IPS-18c (cell line): ENCODE data around the gene SERPINA1.
"Not testable (repeated sequence)": the region's sequence is repeated elsewhere in the genome, so short reads cannot be mapped to it uniquely, and the experiment has no call there.

Experiments
- H3K4me3 ChIP-seq: 2 replicates; pipeline ENCODE4 v1.7.0; 2013; ENCODE audit warnings: low read depth, mild to moderate bottlenecking, low read length, moderate library complexity; ENCODE audit not compliant: insufficient read depth
- H3K9me3 ChIP-seq: one replicate; pipeline ENCODE4 v1.6.1; 2013; ENCODE audit warnings: mild to moderate bottlenecking, low read length, moderate library complexity; ENCODE audit not compliant: control insufficient read depth, insufficient read depth

The SERPINA1 gene

GRCh38 chr14:94366146-94366915 is 22.1 kb downstream of the SERPINA1 start, which contains the start of gene SERPINA2:
TSS of gene SERPINA2 (minus strand) at chr14:94366698.
- no peak within 1 kb of the TSS for H3K4me3 ChIP-seq

GRCh38 chr14:94365624-94366023 is 22.8 kb downstream of the SERPINA1 start:
- H3K4me3 ChIP-seq: no peak overlapping the region
- H3K9me3 ChIP-seq: no peaks in the 10 kb centered on the region

More at GRCh38 chr14:94366146-94366915, 22.1 kb downstream of the SERPINA1 start, which contains the start of gene SERPINA2:
- H3K9me3 ChIP-seq: no peaks in the 10 kb centered on the region

- Histone ChIP-seq H3K4me3 (no peak overlapping the region), H3K9me3 (no peaks in the 10 kb centered on the region)
Observed at GRCh38 chr14:94364964-94365363, 23.4 kb downstream of the SERPINA1 start.

- Histone ChIP-seq H3K4me3 (no peak overlapping the region), H3K9me3 (no peaks in the 10 kb centered on the region)
Observed at GRCh38 chr14:94364037-94364436, 24.4 kb downstream of the SERPINA1 start.

DNA sequence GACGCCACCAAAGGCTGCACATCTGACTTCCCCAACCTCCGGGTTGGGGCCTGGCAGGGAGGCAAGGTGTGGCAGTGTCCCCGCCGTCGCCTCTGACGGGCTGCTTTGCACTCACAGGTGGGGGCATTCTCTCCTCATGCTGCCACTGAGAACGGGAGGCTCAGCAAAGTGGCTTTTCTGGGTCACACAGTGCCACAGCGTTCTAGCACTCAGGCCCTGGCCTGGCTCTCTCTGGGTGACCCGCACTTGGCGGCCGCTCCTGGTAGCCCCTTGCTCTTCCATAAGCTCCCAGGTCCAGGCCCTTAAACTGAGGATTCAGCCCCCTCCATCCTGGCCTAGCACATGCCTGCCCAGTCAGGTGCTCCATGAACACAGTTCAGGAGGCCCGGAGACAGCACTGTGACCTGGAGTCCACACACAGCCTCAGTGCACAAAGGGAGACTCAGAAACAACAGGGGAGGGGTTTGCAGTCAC is 25.2 kb downstream of the SERPINA1 start:
- Histone ChIP-seq H3K9me3 (no peaks in the 10 kb centered on the region), H3K4me3 (no peak overlapping the region)

DNA sequence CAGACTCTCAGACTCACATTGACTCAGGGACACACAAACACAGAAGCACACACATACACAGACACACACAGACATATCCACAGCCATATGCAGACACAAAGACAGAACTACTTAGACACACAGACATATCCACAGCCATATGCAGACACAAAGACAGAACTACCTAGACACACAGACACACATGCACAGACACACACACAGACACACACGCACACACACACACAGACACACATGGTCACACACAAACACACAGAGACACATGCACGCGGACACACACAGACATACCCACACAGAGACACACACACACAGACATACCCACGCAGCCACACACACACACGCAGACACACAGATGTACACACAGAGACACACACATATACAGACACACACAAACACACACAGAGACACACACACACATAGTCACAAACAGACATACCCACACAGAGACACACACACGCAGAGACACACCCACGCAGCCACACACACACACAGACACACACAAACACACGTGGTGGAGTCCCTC is 25.7 kb downstream of the SERPINA1 start:
- H3K4me3 ChIP-seq: no peak overlapping the region
- no peaks in the 10 kb centered on the region for H3K9me3 ChIP-seq

DNA sequence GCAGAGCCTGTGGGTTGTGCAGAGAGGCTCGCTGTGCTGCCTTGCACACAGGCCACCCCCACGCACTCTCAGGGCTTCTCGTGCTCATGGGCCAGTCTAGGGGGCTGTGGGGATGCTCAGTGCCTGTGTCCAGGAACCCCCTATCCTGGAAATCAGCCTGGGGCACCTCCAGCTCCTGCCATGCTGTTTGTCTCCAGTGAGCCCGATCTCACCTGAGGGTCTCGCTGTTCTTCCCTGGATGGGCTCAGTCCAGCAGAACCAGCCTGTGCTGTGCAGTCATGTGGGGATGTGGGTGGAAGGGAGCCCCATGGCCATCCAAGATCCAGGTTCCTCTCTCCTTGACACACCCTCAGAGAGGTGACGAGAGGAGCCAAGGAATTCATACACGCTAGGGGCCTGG is 26.7 kb downstream of the SERPINA1 start:
- no peaks in the 10 kb centered on the region for H3K9me3 ChIP-seq
- H3K4me3 ChIP-seq: no peak overlapping the region

DNA sequence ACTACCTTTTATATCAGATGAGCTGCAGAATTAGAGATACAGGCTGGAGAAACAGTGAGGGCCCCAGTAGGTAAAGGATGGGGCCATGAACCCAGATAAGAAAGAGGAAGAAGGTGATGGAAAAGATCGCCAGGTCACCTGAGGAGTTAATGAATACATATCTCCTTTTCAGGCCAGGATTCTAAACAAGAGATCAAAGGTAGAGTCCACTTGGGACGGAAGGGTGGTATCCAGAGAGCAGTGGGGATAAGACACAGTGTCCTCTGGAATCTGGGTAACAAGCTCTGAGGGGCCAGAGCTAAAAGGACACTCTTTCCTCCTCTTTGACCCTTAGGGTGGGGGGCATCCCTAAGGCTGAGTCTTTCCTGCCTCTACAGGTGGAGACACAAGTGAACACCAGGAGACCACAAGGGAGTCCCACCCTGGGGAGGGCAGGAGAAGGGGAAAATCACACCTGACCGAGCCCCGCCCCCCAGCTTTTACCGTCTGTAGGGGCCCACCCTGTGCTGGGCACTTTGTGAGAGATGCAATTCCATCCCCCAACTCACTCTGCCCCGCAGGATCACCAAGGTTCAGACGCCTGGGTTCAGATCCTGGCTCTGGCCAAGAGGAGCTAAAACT is 27.3 kb downstream of the SERPINA1 start:
- no peak overlapping the region for H3K4me3 ChIP-seq
- no peaks in the 10 kb centered on the region for H3K9me3 ChIP-seq

DNA sequence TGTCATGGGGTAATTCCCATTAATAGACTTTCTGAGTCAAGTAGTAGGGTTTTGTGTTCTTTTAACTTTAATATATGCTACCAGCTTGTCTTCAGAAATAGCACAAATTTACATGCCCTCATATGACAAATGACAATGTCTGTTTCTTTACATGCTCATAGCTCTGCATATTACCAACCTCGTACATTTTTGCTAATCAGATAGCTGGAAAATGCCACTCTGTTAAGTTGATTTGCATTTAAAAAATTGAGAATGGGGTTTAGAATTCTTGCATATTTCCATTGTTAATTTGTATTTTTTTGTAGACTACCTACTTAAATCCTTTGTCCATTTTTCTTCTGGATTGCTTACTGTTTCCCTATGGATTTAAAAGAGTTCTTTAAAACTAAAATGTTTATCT is 31.2 kb downstream of the SERPINA1 start:
- H3K4me3 ChIP-seq: no peak overlapping the region
- H3K9me3 ChIP-seq: no peaks in the 10 kb centered on the region

DNA sequence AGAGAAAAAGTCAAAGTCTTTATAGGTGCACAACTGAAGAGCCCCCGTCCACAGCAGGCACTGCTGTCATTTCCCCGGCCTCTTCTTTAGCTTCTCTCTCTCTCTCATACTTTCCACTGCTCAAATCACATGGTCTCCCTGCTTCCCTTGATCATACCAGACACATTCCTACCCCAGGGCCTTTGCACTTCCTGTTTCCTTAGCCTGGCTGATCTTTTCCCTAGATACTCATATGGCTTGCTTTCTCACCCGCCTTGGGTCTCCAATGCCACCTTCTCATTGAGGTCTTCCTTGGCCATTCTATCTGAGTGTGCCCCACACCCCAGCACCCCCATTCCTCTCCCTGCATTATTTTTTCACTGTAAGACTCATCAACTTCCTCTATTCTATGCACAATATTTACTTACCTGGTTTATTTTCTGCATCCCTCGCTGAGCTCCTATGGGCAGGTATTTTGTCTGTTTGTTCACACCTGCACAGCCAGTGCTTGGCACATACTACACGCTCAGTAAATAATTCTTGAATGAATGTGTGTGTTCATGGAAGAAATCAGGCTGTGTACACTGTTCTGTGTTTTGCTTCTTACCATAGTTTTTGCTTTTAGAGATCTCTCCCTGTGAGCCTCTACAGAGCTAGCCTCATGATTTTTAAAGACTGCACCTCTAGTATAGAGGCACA is 31.9 kb downstream of the SERPINA1 start:
- H3K4me3 ChIP-seq: no peak overlapping the region
- H3K9me3 ChIP-seq: no peaks in the 10 kb centered on the region

GRCh38 chr14:94355191-94355794 is 33.1 kb downstream of the SERPINA1 start:
- no peak overlapping the region for H3K4me3 ChIP-seq
- H3K9me3 ChIP-seq: no peaks in the 10 kb centered on the region

- no peaks in the 10 kb centered on the region for H3K9me3 ChIP-seq
- no peak overlapping the region for H3K4me3 ChIP-seq
Observed at GRCh38 chr14:94354638-94355185, 33.7 kb downstream of the SERPINA1 start.

- not testable (repeated sequence) for H3K4me3 ChIP-seq, H3K9me3 ChIP-seq
Observed at GRCh38 chr14:94354190-94354589, 34.2 kb downstream of the SERPINA1 start.

DNA sequence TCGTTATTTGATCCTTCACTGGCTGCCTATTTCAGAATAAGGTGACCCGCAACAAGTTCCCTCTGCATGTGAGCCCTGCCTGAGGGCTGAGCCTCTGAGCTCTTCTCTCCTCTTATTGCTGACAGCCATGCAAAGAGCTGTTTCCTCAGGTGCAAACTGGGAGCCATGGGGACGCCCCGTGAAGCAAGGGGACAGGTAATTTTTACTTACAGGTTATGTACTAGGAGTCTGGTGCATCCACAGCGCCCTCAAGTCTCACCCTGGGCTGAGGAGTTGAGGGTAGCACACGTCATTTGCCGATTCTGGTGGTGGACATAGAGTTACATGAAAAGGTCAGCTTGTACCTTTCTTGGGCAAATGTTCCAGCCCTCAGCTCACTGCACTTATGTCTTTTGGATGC is 39.1 kb downstream of the SERPINA1 start:
- Histone ChIP-seq H3K9me3 (no peaks in the 10 kb centered on the region), H3K4me3 (no peak overlapping the region)

DNA sequence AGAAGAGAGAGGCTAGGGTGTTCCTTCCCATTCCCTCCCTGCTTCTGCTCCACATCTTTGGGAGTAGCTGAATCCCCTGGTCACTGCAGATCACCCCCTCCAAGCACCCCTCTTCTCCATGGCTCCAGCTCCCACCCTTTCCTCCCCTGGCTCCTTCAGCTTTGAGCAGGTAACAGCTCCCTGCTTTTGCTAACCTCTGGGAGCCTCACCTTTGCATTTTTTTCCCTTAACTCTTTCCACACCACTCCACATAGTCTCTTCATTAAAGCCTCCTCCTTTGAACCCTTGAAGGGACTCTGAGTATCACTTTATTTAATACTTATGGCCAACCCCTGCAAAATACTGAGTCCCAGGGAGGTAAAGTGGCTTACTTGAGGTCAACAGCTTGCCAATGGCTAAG is 39.6 kb downstream of the SERPINA1 start:
- Histone ChIP-seq H3K4me3 (no peak overlapping the region), H3K9me3 (no peaks in the 10 kb centered on the region)

DNA sequence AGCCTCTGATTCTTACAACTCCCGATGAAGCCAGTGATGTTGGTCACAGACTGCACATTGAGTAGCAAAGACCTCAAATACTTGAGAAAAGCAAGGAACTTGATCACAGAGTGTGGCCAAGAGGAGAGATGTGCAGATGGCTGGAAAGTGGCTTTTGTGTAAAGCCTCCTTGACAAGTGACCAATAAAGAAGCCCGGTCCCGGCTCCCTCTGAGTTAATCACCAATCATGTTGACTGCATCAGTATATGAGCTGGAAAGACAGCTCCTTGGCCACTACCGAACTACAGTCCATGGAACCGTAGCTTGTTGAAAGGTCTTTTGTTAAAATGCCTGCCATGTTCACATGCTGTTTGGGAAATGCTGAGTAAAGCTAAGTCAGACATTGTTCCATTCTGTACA is 41.6 kb downstream of the SERPINA1 start:
- no peaks in the 10 kb centered on the region for H3K9me3 ChIP-seq
- H3K4me3 ChIP-seq: no peak overlapping the region
